Keratinocyte (primary cell): Measurements from ENCODE around the gene C11orf91. TPM values are rescaled to one million over a fixed set of nuclear protein-coding genes. Genes with fewer than 3 reads are reported as not detected.

ENCODE experiments used
- DNase-seq: peaks from one replicate; pipeline ENCODE4 v3.0.0-alpha.2; 2011; ENCODE audit warnings: low read depth, missing footprints, low spot score
- FAIRE-seq: peaks from 2 replicates; lab custom pipeline; 2011; peaks lifted over from hg19 to GRCh38; lab: Jason Lieb, UNC
- H2AFZ ChIP-seq: 2 replicates; pipeline ENCODE4 v1.6.0; 2012; ENCODE audit warnings: low read length, control low read depth, inconsistent platforms; ENCODE audit not compliant: control insufficient read depth
- H3K27ac ChIP-seq: 2 replicates; pipeline ENCODE4 v1.5.1; 2011; ENCODE audit warnings: low read length; ENCODE audit not compliant: control insufficient read depth, insufficient read depth
- H3K27me3 ChIP-seq: 3 replicates; pipeline ENCODE4 v1.6.0; 2011; ENCODE audit warnings: low read length; ENCODE audit not compliant: control insufficient read depth, insufficient read depth; ENCODE audit errors: extremely low read depth
- H3K36me3 ChIP-seq, 2 experiments: 2 replicates in 1 of 2; 3 replicates in 1 of 2; pipeline ENCODE4 v1.5.1; 2011; ENCODE audit warnings: low read length in 2 of 2, mild to moderate bottlenecking in 1 of 2; ENCODE audit not compliant: control insufficient read depth in 2 of 2, insufficient read depth in 2 of 2; ENCODE audit errors: extremely low read depth in 1 of 2
- H3K4me1 ChIP-seq: 3 replicates; pipeline ENCODE4 v1.5.1; 2011; ENCODE audit warnings: low read length; ENCODE audit not compliant: control insufficient read depth, insufficient read depth; ENCODE audit errors: extremely low read depth
- H3K4me2 ChIP-seq: 3 replicates; pipeline ENCODE4 v1.6.0; 2011; ENCODE audit warnings: low read depth, low read length; ENCODE audit not compliant: control insufficient read depth, insufficient read depth; ENCODE audit errors: extremely low read depth
- H3K4me3 ChIP-seq, 3 experiments: fragments of 200-600 bp in 1 of 3; sonication (generic) in 1 of 3; 2 replicates in 2 of 3; 3 replicates in 1 of 3; pipeline ENCODE4 v1.5.1; 2011 to 2016; ENCODE audit warnings: low read length in 3 of 3, mild to moderate bottlenecking in 3 of 3, control low read depth in 2 of 3, inconsistent platforms in 1 of 3, low read depth in 1 of 3, mixed read lengths in 1 of 3, mixed run types in 1 of 3, moderate library complexity in 1 of 3; ENCODE audit not compliant: control insufficient read depth in 2 of 3, insufficient read depth in 2 of 3; ENCODE audit errors: extremely low read depth in 1 of 3
- H3K79me2 ChIP-seq: 2 replicates; pipeline ENCODE4 v1.6.0; 2012; ENCODE audit warnings: low read length; ENCODE audit not compliant: control insufficient read depth, insufficient read depth
- H3K9ac ChIP-seq: 3 replicates; pipeline ENCODE4 v1.6.0; 2011; ENCODE audit warnings: low read length; ENCODE audit not compliant: control insufficient read depth, insufficient read depth; ENCODE audit errors: extremely low read depth
- H3K9me1 ChIP-seq: 3 replicates; pipeline ENCODE4 v1.6.0; 2011; ENCODE audit warnings: low read length; ENCODE audit not compliant: control insufficient read depth, insufficient read depth; ENCODE audit errors: extremely low read depth
- H3K9me3 ChIP-seq: 2 replicates; pipeline ENCODE4 v1.5.1; 2012; ENCODE audit warnings: low read depth, low read length; ENCODE audit not compliant: control insufficient read depth
- H4K20me1 ChIP-seq: 3 replicates; pipeline ENCODE4 v1.6.0; 2011; ENCODE audit warnings: low read length; ENCODE audit not compliant: control insufficient read depth, insufficient read depth; ENCODE audit errors: extremely low read depth
- EZH2 ChIP-seq: IDR thresholded peaks from one replicate; pipeline ENCODE4 v1.6.1; 2012; ENCODE audit warnings: inconsistent platforms, mild to moderate bottlenecking, low read length, moderate library complexity
- dilution Hi-C: fragments of 300-500 bp; cut with MboI; formaldehyde crosslinking; loops from one replicate; pipeline ENCODE4 v1.7.0; 2020; ENCODE audit warnings: low sequenced_read_pairs; ENCODE audit not compliant: extremely low pct_ligation_motif_present
- polyA plus RNA-seq, 5 experiments: library from polyadenylated mRNA; depleted of rRNA in 3 of 5; stranded (reverse) in 3 of 5; stranded (forward) in 1 of 5; unstranded in 1 of 5; fragments of >200 nt; gene quantifications; 1 replicate in 1 of 5; 2 replicates in 3 of 5; 3 replicates in 1 of 5; pipeline versions ENCODE4 v1.2.1 to v1.2.3, GENCODE V29; 2011 to 2012; ENCODE audit warnings: missing spikeins in 2 of 5, low read depth in 1 of 5, low replicate concordance in 1 of 5
- TF ChIP-seq, protein P1 (sequence below), 3 experiments: IDR thresholded peaks in 1 of 3; conservative IDR thresholded peaks in 1 of 3; optimal IDR thresholded peaks in 1 of 3; 2 replicates in 2 of 3; 3 replicates in 1 of 3; pipeline versions ENCODE3 to v1.5.1; 2011; ENCODE audit warnings: low read length in 3 of 3, mild to moderate bottlenecking in 3 of 3, moderate library complexity in 2 of 3, control low read depth in 1 of 3, inconsistent platforms in 1 of 3; ENCODE audit not compliant: insufficient read depth in 2 of 3; ENCODE audit errors: extremely low read depth in 1 of 3

The C11orf91 gene
- polyA plus RNA-seq, 1 donor (not counting 4 experiments of a cell fraction or from before 2014, with no cell fraction given), result 0.10 TPM

DNA sequence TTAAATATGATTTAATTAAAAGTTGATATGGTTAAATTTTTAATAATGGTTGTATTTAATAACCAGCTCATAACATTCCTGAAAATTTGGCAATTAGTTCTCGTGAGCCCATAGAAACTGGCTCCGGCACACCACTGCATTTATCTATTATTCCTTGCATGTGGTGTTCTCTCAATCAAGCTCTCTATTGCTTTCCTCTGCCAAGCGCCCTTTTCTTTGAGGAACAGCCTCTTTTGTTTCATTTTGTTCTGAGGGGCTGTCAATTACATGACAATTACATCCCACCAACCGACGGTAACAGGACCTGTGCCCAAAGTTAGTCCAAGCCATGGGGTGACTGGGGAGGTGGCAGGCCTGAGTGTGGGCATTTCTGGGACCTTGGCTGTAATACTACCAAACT, 8.1 kb downstream of the C11orf91 start:
- Histone ChIP-seq H3K79me2 (no peaks in the 10 kb centered on the region), H3K27ac (peak overlapping the region; percentile 99), H3K4me3 (no peak overlapping the region), H3K4me2 (peak overlapping the region; percentile 50), H3K9me3 (no peaks in the 10 kb centered on the region), H4K20me1 (no peaks in the 10 kb centered on the region), H3K9ac (peak overlapping the region; percentile 79), H3K36me3 (peaks cover 0 to 2% of the 10 kb centered on the region in 2 experiments), H3K9me1 (no peaks in the 10 kb centered on the region), H3K4me1 (peaks cover 85% of the 10 kb centered on the region), H3K27me3 (no peaks in the 10 kb centered on the region), H2AFZ (no peak overlapping the region)
- no peak for TF ChIP-seq EZH2
- TF ChIP-seq, protein P1, sequence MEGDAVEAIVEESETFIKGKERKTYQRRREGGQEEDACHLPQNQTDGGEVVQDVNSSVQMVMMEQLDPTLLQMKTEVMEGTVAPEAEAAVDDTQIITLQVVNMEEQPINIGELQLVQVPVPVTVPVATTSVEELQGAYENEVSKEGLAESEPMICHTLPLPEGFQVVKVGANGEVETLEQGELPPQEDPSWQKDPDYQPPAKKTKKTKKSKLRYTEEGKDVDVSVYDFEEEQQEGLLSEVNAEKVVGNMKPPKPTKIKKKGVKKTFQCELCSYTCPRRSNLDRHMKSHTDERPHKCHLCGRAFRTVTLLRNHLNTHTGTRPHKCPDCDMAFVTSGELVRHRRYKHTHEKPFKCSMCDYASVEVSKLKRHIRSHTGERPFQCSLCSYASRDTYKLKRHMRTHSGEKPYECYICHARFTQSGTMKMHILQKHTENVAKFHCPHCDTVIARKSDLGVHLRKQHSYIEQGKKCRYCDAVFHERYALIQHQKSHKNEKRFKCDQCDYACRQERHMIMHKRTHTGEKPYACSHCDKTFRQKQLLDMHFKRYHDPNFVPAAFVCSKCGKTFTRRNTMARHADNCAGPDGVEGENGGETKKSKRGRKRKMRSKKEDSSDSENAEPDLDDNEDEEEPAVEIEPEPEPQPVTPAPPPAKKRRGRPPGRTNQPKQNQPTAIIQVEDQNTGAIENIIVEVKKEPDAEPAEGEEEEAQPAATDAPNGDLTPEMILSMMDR (optimal IDR thresholded peaks at IDR 0.05 in 1 of 3, IDR thresholded peaks at IDR 0.05 in 1 of 3, conservative IDR thresholded peaks at IDR 0.05 in 1 of 3; ENCODE audit: extremely low read depth in 1 of 3, insufficient read depth in 2 of 3, low read length in 3 of 3), result no peak
- DNase-seq, result no peak
- peak; percentile 48 for FAIRE-seq
- dilution Hi-C loops, result no loop called here

DNA sequence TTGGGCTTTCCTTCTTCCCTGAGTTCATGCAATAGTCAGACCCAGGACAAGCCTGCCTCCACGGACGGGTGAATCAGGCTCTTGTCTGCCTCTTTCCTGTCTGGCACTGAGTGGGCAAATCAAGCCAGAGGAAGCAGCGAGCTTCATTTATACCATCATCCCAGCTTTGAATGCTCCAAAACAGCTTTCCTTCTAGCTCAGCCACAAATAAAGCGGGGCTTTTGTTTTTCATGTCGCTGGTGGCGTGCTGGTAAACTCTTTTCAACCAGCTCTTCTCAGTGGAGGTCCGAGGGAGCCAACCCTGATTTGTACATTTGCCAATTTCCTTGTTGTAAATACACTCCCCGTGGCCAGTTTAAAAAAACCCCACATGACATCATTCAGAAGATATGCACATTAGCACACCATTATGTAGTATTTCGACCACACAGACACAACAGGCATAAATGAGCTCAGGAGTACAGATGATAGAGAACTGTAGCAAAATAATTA, 8.6 kb downstream of the C11orf91 start:
- H3K27me3 ChIP-seq, result no peaks in the 10 kb centered on the region
- H3K4me1 ChIP-seq, result peaks cover 82% of the 10 kb centered on the region
- no peak overlapping the region for H3K4me3 ChIP-seq
- H2AFZ ChIP-seq, result no peak overlapping the region
- no peaks in the 10 kb centered on the region for H3K9me1 ChIP-seq
- no peak for TF ChIP-seq EZH2
- TF ChIP-seq, protein P1 (optimal IDR thresholded peaks at IDR 0.05 in 1 of 3, IDR thresholded peaks at IDR 0.05 in 1 of 3, conservative IDR thresholded peaks at IDR 0.05 in 1 of 3; ENCODE audit: extremely low read depth in 1 of 3, insufficient read depth in 2 of 3, low read length in 3 of 3), result no peak
- H3K27ac ChIP-seq, result peak overlapping the region; percentile 99
- no peaks in the 10 kb centered on the region for H3K9me3 ChIP-seq
- no peak for DNase-seq
- H4K20me1 ChIP-seq, result no peaks in the 10 kb centered on the region
- H3K4me2 ChIP-seq, result peak overlapping the region; percentile 50
- peak; percentile 89 for FAIRE-seq
- H3K36me3 ChIP-seq, result peaks cover 0 to 2% of the 10 kb centered on the region in 2 experiments
- H3K9ac ChIP-seq, result peak overlapping the region; percentile 79
- dilution Hi-C loops, result no loop called here
- H3K79me2 ChIP-seq, result no peaks in the 10 kb centered on the region
